Naive thymus-derived CD4-positive, alpha-beta T cell (primary cell): ENCODE results near the gene SNRPE. TPM values are rescaled to one million over a fixed set of nuclear protein-coding genes. Genes with fewer than 3 reads are reported as not detected.
"Not testable (repeated sequence)": the region's sequence is repeated elsewhere in the genome, so short reads cannot be mapped to it uniquely, and the experiment has no call there.

Experiments
- ATAC-seq: fragments of 150-1000 bp; cut with Tn5 transposase; 2 replicates; pipeline ENCODE4 v1.10.0; 2021; ENCODE audit warnings: mild to moderate bottlenecking, moderate library complexity
- CTCF ChIA-PET: fragments of 350-600 bp; sonication (Branson Sonifier 250); formaldehyde crosslinking; loops from one replicate; lab custom pipeline; 2021; ENCODE audit warnings: antibody characterized with exemption; lab: Charles Lee
- POLR2A ChIA-PET: fragments of 350-600 bp; sonication (Branson Sonifier 250); formaldehyde crosslinking; loops from one replicate; lab custom pipeline; 2021; ENCODE audit warnings: antibody characterized with exemption, inconsistent platforms; lab: Charles Lee
- DNase-seq, 9 donors: peaks; one replicate each; pipeline versions ENCODE4 v3.0.0 to v3.0.0-alpha.2; 2020 to 2022; ENCODE audit warnings: mixed read lengths in 1 of 9
- H3K27ac ChIP-seq: one replicate; pipeline ENCODE4 v1.7.0; 2013; ENCODE audit warnings: mild to moderate bottlenecking, low read depth, low read length, moderate library complexity
- H3K27me3 ChIP-seq, 2 donors: one replicate each; pipeline ENCODE4 v1.7.0; 2013; ENCODE audit warnings: low read length in 2 of 2, mild to moderate bottlenecking in 2 of 2, moderate library complexity in 2 of 2; ENCODE audit not compliant: control insufficient read depth in 2 of 2, insufficient read depth in 2 of 2
- H3K36me3 ChIP-seq, 3 experiments: 1 replicate in 2 of 3; 2 replicates in 1 of 3; pipeline ENCODE4 v1.7.0; 2013; ENCODE audit warnings: low read length in 3 of 3, mild to moderate bottlenecking in 3 of 3, moderate library complexity in 1 of 3; ENCODE audit not compliant: insufficient read depth in 3 of 3, control insufficient read depth in 2 of 3
- H3K4me1 ChIP-seq, 2 donors: one replicate each; pipeline ENCODE4 v1.7.0; 2013; ENCODE audit warnings: low read length in 2 of 2, mild to moderate bottlenecking in 2 of 2, moderate library complexity in 1 of 2; ENCODE audit not compliant: control insufficient read depth in 2 of 2, insufficient read depth in 2 of 2
- H3K4me3 ChIP-seq: 2 replicates; pipeline ENCODE4 v1.7.0; 2013; ENCODE audit warnings: mild to moderate bottlenecking, low read length
- H3K9me3 ChIP-seq, 3 experiments: 1 replicate in 2 of 3; 2 replicates in 1 of 3; pipeline ENCODE4 v1.7.0; 2013; ENCODE audit warnings: low read length in 3 of 3; ENCODE audit not compliant: control insufficient read depth in 2 of 3
- H3K27ac Mint-ChIP-seq, 9 donors: one replicate each; pipeline ENCODE4 v1.8.0; 2020 to 2022; ENCODE audit warnings: mixed read lengths in 9 of 9, mild to moderate bottlenecking in 8 of 9, moderate library complexity in 5 of 9, inconsistent platforms in 2 of 9
- H3K27me3 Mint-ChIP-seq, 5 donors: one replicate each; pipeline ENCODE4 v1.8.0; 2021 to 2022; ENCODE audit warnings: mixed read lengths in 5 of 5, mild to moderate bottlenecking in 1 of 5
- H3K36me3 Mint-ChIP-seq, 5 donors: one replicate each; pipeline ENCODE4 v1.8.0; 2020 to 2022; ENCODE audit warnings: mixed read lengths in 5 of 5, mild to moderate bottlenecking in 3 of 5, inconsistent platforms in 1 of 5
- H3K4me1 Mint-ChIP-seq, 7 donors: one replicate each; pipeline ENCODE4 v1.8.0; 2020 to 2022; ENCODE audit warnings: mixed read lengths in 7 of 7, mild to moderate bottlenecking in 3 of 7, inconsistent platforms in 1 of 7
- H3K4me3 Mint-ChIP-seq, 10 donors: one replicate each; pipeline ENCODE4 v1.8.0; 2020 to 2022; ENCODE audit warnings: mild to moderate bottlenecking in 10 of 10, mixed read lengths in 10 of 10, moderate library complexity in 6 of 10, inconsistent platforms in 2 of 10
- H3K9me3 Mint-ChIP-seq, 11 donors: one replicate each; pipeline ENCODE4 v1.8.0; 2020 to 2022; ENCODE audit warnings: mixed read lengths in 11 of 11, mild to moderate bottlenecking in 4 of 11, inconsistent platforms in 1 of 11, moderate library complexity in 1 of 11
- intact Hi-C, 2 donors: fragments of 100-400 bp; cut with micrococcal nuclease; formaldehyde crosslinking; loops; one replicate each; pipeline ENCODE4 v1.15.1; 2023
- polyA plus RNA-seq, 2 donors: library from polyadenylated mRNA; unstranded; fragments of 300-500 nt; fragmentation: Illumina TruSeq; gene quantifications; one replicate each; pipeline ENCODE4 v1.2.3, GENCODE V29; 2021
- total RNA-seq, 6 experiments: library from RNA in 5 of 6; stranded (reverse) in 5 of 6; gene quantifications; 1 replicate in 5 of 6; 2 replicates in 1 of 6; pipeline ENCODE4 v1.2.3 and lab custom pipeline; 2021 to 2026

SNRPE gene
- total and polyA plus RNA-seq, 7 experiments from 2014 or later = 54.4 to 266 (median 84.9) TPM

GRCh38 chr1:203828503-203828902, 32.9 kb upstream of the SNRPE start:
- DNase-seq (no peak), ATAC-seq (no peak)
- Mint-ChIP-seq H3K27me3 (no peaks in the 10 kb centered on the region), H3K36me3 (peaks cover 6 to 30% (median 24%) of the 10 kb centered on the region in 5 donors), H3K27ac (peak overlapping the region in 1 of 9 donors; percentile 69), H3K4me3 (no peak overlapping the region), H3K9me3 (no peaks in the 10 kb centered on the region), H3K4me1 (peaks cover 4 to 19% (median 12%) of the 10 kb centered on the region in 7 donors)
- no peaks in the 10 kb centered on the region for H3K4me1 ChIP-seq
- no peak overlapping the region for H3K27ac ChIP-seq
- no peaks in the 10 kb centered on the region for H3K9me3 ChIP-seq
- H3K4me3 ChIP-seq = no peak overlapping the region
- CTCF ChIA-PET = no interaction called here
- peaks cover 22 to 71% (median 30%) of the 10 kb centered on the region in 3 experiments for H3K36me3 ChIP-seq
- POLR2A ChIA-PET = no interaction called here
- no peaks in the 10 kb centered on the region for H3K27me3 ChIP-seq
- intact Hi-C loops = no loop called here

DNA sequence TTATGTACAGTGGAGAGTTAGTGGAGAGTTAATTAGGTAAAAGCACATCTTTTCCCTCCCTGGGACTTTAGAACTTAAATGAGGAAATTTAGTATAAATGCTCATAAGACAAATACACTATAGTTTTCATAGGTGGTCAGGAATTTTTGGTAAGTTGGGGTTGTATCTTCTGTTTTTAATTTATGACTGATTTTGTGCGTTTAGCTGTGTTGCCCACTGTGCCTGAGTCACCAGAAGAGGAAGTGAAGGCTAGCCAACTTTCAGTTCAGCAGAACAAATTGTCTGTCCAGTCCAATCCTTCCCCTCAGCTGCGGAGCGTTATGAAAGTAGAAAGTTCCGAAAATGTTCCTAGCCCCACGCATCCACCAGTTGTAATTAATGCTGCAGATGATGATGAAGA, 32.2 kb upstream of the SNRPE start:
- H3K4me3 Mint-ChIP-seq, H3K27me3 ChIP-seq, H3K27ac ChIP-seq, CTCF ChIA-PET, H3K27me3 Mint-ChIP-seq, H3K4me1 ChIP-seq, DNase-seq, H3K4me3 ChIP-seq, H3K9me3 Mint-ChIP-seq, intact Hi-C loops, H3K9me3 ChIP-seq, POLR2A ChIA-PET: not testable (repeated sequence)
- ATAC-seq = peak; percentile 40
- Mint-ChIP-seq H3K27ac (peak overlapping the region in 2 of 9 donors; percentile 31 to 32), H3K4me1 (peaks cover 0 to 18% (median 11%) of the 10 kb centered on the region in 7 donors), H3K36me3 (peaks cover 6 to 37% (median 23%) of the 10 kb centered on the region in 5 donors)
- H3K36me3 ChIP-seq = peaks cover 22 to 72% (median 35%) of the 10 kb centered on the region in 3 experiments

DNA sequence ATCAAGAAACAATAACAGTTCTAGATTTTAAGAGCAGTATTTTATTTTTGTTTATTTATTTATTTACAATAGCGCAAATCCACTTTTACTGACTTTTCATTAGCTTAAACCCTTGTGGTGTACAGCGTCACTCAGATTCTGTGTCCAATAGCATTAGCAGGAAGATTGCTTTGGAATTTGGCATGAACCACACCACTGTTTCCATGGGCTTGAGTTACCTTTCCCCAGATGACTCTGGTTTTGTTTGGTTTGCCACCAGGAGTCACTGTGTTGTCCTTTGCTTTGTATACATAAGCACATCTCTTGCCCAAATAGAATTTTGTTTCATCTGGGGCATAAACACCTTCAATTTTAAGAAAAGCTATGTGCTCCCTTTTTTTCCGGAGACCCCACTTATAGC, 25.9 kb upstream of the SNRPE start:
- peaks cover 16 to 42% (median 30%) of the 10 kb centered on the region in 5 donors for H3K36me3 Mint-ChIP-seq
- CTCF ChIA-PET = interaction anchor here (1.1 kb wide), 1 partner anchor 25 kb away, joined by 3 read pairs; no protein-coding TSS in a partner anchor
- no peaks in the 10 kb centered on the region for H3K4me1 ChIP-seq

DNA sequence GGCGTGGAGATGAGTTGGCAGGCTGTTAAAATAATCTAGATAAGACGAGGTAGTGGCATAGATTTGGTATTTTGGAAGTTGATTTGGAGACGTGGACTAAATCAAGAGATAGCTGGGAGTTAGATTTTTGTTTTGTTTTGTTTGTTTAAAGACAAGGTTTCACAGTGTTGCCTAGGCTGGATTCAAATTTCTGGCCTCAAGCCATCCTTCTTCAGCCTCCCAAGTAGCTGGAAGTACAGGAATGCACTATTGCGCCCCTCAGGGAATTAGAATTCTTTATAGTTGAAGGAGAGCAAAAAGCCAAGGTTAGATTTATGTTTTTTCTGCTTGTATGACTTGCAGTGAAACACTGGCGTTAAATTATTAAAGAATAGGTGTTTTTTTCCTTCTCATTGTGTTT, 22.3 kb upstream of the SNRPE start:
- H3K4me1 ChIP-seq = no peaks in the 10 kb centered on the region
- Mint-ChIP-seq H3K27me3 (no peaks in the 10 kb centered on the region), H3K27ac (peak overlapping the region in 4 of 9 donors; percentile 7 to 82 (median 36)), H3K4me1 (peaks cover 0 to 4% (median 0%) of the 10 kb centered on the region in 7 donors), H3K36me3 (peaks cover 16 to 57% (median 38%) of the 10 kb centered on the region in 5 donors), H3K9me3 (peaks cover 0 to 5% (median 0%) of the 10 kb centered on the region in 11 donors), H3K4me3 (no peak overlapping the region)
- POLR2A ChIA-PET = no interaction called here
- H3K27me3 ChIP-seq = no peaks in the 10 kb centered on the region
- no peaks in the 10 kb centered on the region for H3K9me3 ChIP-seq
- DNase-seq = no peak
- no peak for ATAC-seq
- H3K4me3 ChIP-seq = no peak overlapping the region
- H3K27ac ChIP-seq = no peak overlapping the region
- CTCF ChIA-PET = no interaction called here
- intact Hi-C loops = no loop called here
- H3K36me3 ChIP-seq = peaks cover 23 to 72% (median 33%) of the 10 kb centered on the region in 3 experiments

More for the DNA sequence above, 25.9 kb upstream of the SNRPE start:
- Histone ChIP-seq H3K27ac (no peak overlapping the region), H3K4me3 (no peak overlapping the region), H3K9me3 (no peaks in the 10 kb centered on the region), H3K36me3 (peaks cover 25 to 85% (median 48%) of the 10 kb centered on the region in 3 experiments), H3K27me3 (no peaks in the 10 kb centered on the region)
- Mint-ChIP-seq H3K4me1 (peaks cover 0 to 4% (median 0%) of the 10 kb centered on the region in 7 donors), H3K27me3 (no peaks in the 10 kb centered on the region), H3K27ac (peak overlapping the region in 1 of 9 donors; percentile 36), H3K9me3 (no peaks in the 10 kb centered on the region), H3K4me3 (no peak overlapping the region)
- intact Hi-C loops = no loop called here
- DNase-seq (no peak), ATAC-seq (no peak)
- POLR2A ChIA-PET = no interaction called here

GRCh38 chr1:203840208-203840808, 21.1 kb upstream of the SNRPE start:
- Mint-ChIP-seq H3K27ac (no peak overlapping the region), H3K9me3 (peaks cover 0 to 5% (median 0%) of the 10 kb centered on the region in 11 donors), H3K27me3 (no peaks in the 10 kb centered on the region), H3K4me3 (no peak overlapping the region), H3K36me3 (peaks cover 12 to 55% (median 38%) of the 10 kb centered on the region in 5 donors), H3K4me1 (peaks cover 0 to 4% (median 0%) of the 10 kb centered on the region in 7 donors)
- DNase-seq (no peak), ATAC-seq (no peak)
- H3K4me3 ChIP-seq = no peak overlapping the region
- H3K27me3 ChIP-seq = no peaks in the 10 kb centered on the region
- CTCF ChIA-PET = interaction anchor here (0.5 kb wide), 1 partner anchor 13 kb away, joined by 5 read pairs; no protein-coding TSS in a partner anchor
- peaks cover 23 to 70% (median 32%) of the 10 kb centered on the region in 3 experiments for H3K36me3 ChIP-seq
- POLR2A ChIA-PET = no interaction called here
- H3K9me3 ChIP-seq = no peaks in the 10 kb centered on the region
- intact Hi-C loops = no loop called here
- no peaks in the 10 kb centered on the region for H3K4me1 ChIP-seq
- no peak overlapping the region for H3K27ac ChIP-seq

- Mint-ChIP-seq H3K4me3 (no peak overlapping the region), H3K9me3 (peaks cover 0 to 5% (median 0%) of the 10 kb centered on the region in 11 donors), H3K36me3 (peaks cover 12 to 64% (median 36%) of the 10 kb centered on the region in 5 donors), H3K27ac (no peak overlapping the region), H3K4me1 (peaks cover 0 to 6% (median 0%) of the 10 kb centered on the region in 7 donors), H3K27me3 (no peaks in the 10 kb centered on the region)
- DNase-seq = no peak
- intact Hi-C loops = no loop called here
- Histone ChIP-seq H3K4me1 (no peaks in the 10 kb centered on the region), H3K4me3 (no peak overlapping the region), H3K27ac (no peak overlapping the region), H3K27me3 (no peaks in the 10 kb centered on the region), H3K36me3 (peaks cover 21 to 74% (median 24%) of the 10 kb centered on the region in 3 experiments), H3K9me3 (no peaks in the 10 kb centered on the region)
- ATAC-seq = no peak
- ChIA-PET POLR2A (no interaction called here), CTCF (no interaction called here)
Measured at GRCh38 chr1:203842559-203842876, 18.9 kb upstream of the SNRPE start.
